Stimulated activated CD4-positive, alpha-beta T cell treated with anti-CD3 and anti-CD28 coated beads, Interleukin-2, amount 100 ng/mL, for 4 hours (primary cell): ENCODE data around the gene OR8D2.

Experiments
- DNase-seq: peaks from one replicate; pipeline ENCODE4 v3.0.0-alpha.2; 2020; ENCODE audit warnings: low read depth

OR8D2 gene, protein sequence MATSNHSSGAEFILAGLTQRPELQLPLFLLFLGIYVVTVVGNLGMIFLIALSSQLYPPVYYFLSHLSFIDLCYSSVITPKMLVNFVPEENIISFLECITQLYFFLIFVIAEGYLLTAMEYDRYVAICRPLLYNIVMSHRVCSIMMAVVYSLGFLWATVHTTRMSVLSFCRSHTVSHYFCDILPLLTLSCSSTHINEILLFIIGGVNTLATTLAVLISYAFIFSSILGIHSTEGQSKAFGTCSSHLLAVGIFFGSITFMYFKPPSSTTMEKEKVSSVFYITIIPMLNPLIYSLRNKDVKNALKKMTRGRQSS

DNA sequence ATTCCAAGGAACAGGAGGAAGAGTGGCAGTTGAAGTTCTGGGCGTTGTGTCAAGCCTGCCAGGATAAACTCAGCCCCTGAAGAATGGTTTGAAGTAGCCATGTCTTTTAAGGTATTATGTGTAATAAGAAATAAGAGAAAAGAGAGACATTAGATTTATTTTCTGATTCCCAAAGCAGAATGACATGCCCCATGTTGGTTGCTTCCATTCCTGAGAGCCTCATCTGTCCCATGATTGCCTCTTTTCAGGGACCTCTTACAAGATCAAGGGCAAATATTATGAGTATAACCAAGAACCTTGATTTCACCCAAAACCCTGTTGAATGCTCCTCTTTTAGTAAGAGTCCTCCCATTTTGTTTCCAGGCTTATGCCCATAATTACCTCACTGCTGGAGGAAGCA is at the start of gene OR8D2:
OR8D2 (minus strand) TSS at position 101 of the 400 bp plus-strand sequence; CDS start at position 101, 0 bp downstream.
- no peak for DNase-seq

DNA sequence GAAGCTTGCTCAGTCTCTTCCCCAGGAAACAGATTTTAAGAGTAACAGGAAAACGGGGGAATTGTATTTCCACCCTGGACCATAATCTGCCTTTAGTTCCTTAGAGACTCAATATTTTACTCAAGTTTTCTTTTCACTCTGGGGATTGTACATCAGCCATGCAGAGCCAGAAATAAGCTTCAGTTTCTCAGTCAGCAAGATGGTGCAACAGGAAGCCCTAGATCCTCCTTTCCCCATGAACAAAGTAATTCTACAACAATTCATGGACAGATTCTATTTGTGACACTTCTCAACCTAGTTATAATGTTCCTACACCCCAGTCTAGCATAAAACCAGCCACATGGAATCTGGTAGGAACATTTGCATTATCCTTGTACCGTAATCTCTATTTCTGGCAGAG is 39.6 kb upstream of the OR8D2 start:
- no peak for DNase-seq

DNA sequence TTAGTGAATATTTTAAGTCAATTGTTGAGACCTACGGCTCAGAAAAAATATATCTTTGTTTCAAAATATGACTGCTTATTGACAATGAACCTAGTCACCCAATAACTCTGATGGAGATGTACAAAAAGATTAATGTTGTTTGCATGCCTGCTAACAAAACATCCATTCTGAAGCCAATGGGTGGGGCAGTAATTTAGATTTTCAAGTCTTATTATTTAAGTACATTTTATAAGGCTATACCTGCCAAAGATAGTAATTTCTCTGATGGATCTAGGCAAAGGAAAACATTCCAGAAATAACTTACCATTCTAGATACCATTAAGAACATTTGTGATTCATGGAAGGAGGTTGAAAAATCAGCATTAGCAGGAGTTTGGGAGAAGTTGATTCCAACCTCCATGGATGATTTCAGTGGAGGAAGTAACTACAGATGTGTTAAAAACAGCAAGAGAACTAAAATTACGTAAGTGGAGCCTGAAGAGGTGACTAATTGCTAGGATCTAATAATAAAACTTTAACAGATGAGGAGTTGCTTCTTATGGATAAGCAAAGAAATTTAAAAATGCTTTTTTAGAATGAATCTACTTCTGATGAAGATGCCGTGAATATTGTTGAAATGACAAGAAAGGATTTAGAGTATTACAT is 26.4 kb upstream of the OR8D2 start:
- DNase-seq: no peak

DNA sequence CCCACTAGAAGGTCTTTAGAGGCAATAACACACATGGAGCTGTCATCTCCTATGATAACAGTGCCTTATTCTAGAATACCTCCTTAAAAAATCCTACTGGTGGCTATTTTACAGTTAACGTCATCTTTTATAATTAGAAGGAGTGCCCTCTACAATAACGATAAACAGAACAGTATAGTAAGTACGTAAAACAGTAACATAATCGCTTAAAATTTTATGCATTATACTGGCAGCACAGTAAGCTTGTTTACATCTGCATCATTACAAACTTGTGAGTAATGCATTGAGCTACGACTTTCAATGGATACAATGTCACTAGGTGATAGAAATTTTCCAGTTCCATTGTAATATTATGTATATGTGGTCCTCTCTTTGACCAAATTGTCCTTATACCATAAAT is 24.3 kb upstream of the OR8D2 start:
- DNase-seq: no peak

DNA sequence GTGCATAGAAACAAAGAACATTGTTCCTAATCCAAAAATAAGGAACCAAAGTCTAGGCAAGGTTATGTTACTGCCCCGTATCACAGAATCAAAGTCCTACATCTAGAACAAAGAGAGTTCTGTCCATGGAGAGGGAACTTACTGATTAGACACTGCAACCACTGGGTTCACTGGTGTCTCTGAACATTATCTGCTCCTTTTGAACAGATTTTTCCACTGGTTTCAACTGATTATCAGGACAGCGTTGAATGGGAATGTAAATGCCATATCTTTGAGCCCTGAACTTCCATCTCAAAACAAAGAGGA is 20.1 kb upstream of the OR8D2 start:
- no peak for DNase-seq

DNA sequence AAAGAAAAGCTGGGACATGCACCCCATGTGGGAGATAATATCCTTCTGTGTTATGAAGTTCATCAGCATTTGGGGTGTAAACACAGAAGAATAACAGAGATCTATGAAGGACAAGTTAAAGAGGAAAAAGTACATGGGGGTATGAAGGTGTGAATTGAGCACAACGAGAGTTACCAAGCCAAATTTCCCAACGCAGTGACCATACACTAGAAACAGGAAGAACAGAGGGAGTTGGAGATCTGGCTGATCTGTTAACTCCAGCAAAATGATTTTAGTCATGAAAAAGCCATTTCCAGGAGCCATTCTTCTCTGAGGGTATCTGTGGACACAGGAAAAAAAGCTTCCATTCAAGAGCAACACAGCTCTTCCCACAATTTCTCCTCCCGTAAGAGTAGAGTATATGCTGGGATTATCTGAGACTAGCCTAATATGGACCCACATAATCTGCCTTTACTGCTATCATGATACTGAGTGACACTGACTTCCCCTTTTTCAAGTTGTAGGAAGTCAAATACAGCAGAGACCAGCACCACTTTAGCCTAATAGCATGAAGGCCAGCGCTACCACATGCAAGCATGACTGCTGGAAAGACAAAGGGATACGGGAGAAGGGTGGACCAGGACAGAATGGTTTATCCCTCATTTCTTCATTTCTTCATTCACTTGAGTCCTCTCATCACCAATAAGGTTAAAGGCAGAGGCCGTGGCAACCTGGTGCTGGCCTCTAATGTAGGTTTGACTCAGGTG is 19.6 kb upstream of the OR8D2 start:
- DNase-seq: no peak

DNA sequence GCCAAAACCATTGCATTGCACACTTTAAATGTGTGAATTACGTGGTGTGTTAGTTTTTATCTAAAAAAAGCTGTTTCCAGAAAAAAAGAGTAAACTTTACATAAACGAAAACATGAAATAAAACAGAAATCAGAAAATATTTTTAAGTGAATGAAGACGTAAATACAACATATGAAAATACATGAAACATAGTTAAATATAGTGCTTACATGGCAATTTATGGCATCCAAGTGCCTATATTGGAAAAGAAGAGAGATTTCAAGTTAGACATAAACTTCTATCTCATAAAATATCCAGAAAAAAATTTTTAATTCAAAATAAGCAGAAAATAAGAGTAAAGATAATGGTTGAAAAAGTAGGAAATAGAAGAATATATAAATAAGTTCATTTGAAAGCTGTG is 11.9 kb upstream of the OR8D2 start:
- DNase-seq: no peak

DNA sequence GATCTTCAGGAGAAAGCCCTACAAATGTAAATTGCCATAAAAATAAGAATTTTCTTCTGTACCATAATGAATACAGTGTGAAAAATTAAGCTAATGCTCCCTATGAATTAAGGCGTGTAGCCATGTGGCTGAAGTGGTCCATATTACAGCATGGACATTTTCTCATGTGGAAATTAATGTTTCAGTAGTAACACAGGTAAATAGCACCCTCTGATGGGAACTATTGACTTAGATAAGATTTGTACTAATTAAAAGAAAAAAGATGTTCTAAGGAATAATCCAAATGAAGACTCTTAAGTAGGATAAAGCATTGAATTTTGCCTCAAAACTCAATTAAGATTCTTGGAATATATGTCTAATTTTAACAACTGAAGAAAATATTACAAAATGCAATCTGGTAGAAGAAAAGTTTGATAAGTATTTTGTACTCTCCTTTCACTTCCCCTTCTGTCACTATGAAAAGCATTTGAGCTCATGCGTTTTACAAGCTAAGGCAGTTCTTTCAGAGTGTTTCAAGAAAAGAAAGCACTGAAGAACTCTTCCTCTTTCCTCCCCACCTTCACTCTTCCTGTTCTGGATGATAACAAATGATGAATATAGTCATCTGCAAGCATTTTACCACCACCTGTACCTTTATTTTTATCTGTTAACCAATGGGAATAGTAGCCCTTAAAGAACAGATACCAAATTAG is 9.9 kb upstream of the OR8D2 start:
- no peak for DNase-seq

DNA sequence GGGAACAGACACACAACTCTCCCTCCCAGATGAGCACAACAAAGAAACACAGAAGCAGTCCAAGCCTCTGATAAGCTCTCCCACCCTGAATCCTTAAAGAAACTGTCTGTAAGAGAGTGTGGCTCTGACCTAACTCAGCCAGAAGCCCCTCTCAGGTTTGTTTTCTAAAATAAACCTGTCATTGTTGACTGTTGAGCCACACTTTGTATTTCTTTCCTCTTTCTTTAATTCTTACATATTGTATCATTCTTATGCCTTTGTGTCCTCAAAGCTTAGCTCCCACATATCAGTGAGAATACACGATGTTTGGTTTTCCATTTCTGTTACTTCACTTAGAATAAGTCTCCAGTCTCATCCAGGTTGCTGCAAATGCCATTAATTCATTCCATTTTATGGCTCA is 7.8 kb upstream of the OR8D2 start:
- DNase-seq: no peak

DNA sequence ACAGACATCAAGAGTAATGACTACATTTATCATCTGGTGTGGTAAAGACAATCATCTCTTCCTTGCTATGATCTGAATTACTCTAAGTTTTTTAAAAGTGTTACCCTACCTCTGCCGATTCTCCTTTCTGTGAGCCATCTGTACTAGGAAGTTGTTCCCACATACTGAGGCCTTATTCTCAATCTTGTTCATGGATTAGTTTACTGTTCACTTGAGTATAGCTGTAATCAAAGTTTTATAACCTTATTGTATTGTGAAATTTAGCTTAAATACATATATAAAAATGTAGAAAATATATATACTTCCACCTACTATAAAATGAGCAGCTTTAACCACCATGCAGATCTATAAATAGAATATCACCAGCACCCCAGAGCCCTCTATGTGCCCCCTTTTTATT is 2.4 kb upstream of the OR8D2 start:
- no peak for DNase-seq

DNA sequence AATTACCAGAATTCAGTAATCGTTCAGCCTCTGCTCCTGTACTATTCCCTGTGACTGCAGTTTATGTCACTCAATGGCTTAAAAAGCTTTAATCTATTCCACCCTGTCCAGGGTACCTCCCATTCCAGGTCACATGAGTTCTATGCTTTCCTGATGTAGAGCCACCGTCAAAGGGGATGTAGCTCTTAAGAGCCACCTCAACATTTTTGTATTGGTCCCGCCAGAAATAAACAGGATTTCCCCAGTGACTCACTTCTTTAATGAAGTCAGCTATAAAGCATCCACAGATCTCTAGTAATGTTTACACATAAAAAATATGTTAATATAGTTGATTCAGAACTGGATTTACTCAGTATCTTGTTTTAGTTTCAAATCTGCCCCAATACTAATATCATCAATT is 4.9 kb downstream of the OR8D2 start:
- no peak for DNase-seq

DNA sequence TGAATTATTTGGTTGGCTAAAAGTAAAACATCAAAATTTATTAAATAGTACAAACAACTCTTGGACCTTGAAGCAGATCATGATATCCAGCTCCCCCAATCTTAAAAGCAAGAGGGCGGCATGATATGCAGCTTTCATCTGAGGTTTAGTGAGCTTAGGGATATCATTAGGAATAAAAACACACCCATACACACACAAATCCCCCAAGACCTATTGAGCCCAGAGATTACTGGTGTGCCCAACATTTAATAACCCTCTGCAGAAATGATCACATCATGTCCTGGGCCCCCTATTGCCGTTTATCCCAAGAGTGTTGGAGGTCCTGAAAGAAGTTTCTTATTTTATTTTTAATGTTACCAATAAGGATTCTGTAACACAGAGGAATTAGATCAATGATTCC is 6.1 kb downstream of the OR8D2 start, which contains the start of gene OR8D1:
OR8D1 (minus strand) TSS at position 101 of the 400 bp plus-strand sequence. CDS start 3,183 bp downstream, outside the sequence.
- DNase-seq: no peak

DNA sequence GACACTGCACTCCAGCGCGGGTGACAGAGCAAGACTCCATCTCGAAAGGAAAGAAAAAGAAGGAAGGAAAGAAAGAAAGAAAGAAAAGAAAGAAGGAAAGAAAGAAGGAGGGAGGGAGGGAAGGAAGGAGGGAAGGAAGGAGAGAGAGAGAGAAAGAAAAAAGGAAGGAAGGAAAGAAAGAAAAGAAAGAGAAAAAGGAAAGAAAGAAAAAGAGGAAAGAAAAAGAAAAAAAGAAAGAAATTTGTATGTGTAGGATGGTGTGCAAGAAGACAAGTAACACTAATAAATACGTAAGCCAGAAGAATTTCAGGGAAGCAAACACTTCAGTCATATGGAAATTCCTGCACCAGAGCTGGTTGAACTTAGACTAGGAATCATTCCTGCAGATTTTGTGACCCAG is 6.9 kb downstream of the OR8D2 start:
- no peak for DNase-seq

DNA sequence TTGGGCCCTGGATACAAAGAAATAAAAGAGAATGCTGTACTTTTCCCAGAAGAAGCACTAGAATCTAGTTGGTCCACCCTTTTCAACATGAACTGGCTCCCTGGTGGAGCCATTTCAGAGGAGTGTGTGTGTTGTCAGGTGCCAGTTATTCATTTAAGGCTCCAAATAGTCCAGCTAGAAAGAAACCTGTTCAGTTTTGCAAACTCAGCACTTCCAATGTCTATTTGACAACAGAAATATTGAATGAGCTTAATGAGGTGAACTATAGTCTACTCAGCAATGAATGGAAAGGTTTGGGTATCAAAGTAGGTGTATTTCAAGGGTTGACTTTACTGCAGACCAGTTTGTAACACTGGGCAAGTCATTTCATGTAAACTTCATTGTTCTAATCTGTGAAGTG is 8.3 kb downstream of the OR8D2 start:
- no peak for DNase-seq

DNA sequence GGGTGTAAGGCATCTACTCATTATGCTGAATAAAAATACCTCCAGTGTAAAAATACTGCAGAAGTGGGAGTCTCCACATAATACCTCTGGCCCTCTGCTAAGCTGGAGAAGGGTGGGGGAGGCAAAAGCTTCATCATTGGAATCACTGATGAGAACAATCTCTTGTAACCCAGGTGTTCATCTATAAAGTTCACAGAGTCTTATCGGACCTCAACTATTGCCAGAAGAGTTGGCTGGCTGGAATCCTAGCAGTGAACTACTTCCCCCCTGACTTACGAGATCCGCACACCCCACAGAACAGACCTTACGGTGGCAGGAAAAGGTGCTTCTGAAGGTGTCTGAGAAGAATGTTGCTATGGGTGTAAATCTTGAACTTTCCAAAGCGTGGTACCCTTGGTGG is 8.7 kb downstream of the OR8D2 start:
- DNase-seq: no peak

DNA sequence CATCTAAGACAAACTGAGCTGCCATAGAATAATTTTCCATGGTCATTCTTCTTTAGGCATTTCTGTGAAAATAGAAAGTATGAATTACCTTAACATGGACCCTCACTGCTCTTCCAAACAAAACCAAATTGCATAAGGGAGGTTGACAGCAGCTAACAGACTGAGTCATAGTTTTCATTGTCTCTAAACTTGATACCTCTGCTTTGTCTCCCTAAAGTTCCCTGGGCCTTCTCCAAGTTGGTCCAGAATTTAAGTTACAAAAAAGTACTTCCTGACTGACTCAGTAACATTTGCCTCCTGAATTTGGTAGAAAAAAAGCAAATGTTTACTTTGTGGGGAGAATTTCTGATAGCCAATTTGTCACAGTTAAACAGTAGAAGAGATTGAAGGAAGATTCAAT is 9.3 kb downstream of the OR8D2 start:
- no peak for DNase-seq

DNA sequence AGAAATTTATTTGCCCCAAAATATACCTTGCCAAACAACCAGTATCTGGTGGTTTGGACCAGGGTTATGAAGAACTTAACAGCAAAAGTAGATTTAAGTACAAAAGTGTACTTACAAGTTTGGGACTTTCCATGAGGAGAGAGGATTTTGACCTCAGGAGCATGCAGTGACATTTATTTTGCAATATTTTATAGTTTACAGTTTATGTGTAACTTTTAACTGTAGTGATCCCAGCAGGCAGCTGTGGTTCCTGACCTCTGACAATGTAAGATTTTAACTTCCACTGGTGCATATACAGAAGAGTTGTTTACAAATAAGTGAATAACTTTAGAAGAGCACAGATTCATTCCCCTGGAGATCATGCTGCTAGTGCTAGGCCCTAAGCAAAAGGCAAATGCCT is 12.9 kb downstream of the OR8D2 start:
- no peak for DNase-seq

DNA sequence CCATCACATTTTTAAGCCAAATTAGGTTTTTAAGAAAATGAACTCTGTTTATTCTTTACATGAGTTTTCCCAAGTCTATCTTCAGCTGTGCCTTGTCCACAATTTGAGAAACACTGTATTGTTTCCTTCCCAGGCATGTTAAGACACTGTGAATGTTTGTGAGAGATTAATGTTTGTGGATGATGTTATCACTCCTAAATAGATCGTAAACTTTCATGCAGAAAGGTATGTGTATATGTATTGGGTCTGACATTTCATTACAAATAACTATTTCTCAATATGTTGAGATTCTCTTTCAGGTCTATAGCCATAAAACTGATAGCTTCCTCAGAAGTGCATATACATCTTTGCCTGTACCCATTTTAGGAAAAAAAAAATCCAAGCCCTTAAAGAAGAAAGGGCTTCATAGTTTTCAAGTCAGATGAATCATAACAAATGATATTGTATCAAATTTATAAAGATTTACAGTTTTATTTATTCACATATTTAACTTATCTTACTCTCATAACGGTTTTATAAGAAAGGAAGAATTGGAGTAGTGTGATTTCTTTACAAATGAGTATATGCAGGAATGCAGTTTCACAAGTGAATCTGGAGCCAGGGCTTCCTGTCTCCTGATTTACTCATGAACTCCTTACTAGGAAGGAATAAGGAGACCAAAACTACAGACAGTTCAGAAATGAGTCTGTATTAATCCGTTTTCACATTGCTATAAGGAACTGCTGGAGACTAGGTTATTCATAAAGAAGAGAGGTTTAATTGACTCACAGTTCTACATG is 17.5 kb downstream of the OR8D2 start:
- DNase-seq: no peak

DNA sequence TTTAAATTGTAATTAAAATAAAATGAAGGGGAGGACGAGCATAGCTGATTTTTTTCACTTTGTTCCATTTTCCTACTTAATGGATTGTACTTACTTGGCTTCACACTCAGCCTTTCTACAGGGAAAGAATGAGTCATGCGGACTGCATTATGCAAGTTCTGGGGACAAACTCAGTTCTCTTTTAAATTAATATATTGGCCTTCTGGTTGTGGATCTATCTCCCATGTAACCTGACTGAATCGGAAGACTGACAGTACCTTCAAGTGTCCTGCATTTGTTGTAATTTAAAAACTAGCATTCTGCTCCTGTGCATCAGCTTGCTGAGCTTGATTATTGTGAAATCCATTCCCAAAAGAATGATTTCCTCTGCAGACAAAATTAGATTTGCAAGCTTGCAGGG is 18.4 kb downstream of the OR8D2 start:
- no peak for DNase-seq

DNA sequence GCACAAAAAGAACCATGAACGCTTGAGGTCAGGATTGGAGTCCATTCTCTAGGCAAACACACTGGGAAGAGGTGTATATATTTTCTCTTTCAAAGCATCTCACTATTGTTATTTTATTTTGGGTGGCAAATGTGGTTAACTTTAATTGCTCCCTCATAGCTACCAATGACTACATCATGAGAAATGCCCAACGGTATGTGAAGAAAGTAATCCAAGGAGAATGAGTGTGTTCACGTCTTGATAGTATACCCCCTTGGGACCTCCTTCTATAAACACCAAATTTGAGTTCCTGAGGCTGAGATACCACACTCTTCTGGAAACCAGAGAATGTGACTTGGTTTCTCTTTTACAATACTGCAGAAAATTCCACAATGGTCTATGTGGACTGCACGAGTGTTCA is 22.1 kb downstream of the OR8D2 start:
- DNase-seq: no peak

DNA sequence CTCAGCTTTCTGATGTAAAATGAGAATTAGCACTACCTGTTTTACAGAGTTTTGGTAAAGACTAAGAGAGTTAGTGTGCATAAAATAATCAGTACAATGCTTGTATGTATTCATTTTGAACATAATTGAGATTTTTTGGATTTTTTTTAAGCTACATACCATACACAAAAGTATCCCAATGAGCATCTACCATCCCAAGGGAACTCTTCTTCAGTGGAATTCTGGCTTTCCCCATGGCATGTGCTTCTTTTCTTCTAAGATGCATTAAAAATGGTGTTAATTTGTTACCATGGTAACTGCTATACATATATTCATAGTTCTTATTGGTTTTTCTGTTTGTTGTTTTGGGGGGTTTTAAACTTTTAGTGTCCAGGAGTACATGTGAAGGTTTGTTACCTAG is 24.0 kb downstream of the OR8D2 start:
- no peak for DNase-seq

DNA sequence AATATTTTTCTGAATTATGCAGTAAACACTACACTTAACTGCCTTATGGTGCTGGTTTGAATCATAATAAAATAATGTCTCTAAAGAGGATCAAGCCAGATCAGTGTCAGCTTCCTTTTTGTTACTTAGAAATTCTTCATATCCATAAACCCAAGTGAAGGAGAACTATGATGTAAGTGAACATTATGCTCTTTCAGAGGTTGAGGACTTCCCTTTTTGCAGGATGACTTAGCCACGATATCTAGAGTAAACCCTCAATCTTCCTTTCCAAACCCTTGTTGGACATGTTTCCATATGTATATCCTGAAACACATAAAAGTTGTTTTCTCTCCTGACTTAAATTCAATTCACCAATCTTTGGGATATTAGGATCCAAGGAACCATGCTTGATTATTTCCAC is 25.3 kb downstream of the OR8D2 start:
- DNase-seq: no peak
